WTC11 (cell line): Measurements from ENCODE around the gene CAMK2G.
"Not testable (repeated sequence)": the region's sequence is repeated elsewhere in the genome, so short reads cannot be mapped to it uniquely, and the experiment has no call there.

Experiments
- FOXP1 ChIP-seq: sonication (generic); formaldehyde crosslinking; IDR thresholded peaks from 2 replicates; pipeline ENCODE4 v1.8.0; 2022; ENCODE audit warnings: missing genetic modification reagents, mild to moderate bottlenecking, moderate library complexity, borderline replicate concordance
- NFYB ChIP-seq: sonication (generic); formaldehyde crosslinking; conservative IDR thresholded peaks from 2 replicates; pipeline ENCODE4 v1.8.0; 2022; ENCODE audit warnings: low read depth, missing genetic modification reagents
- NR1H2 ChIP-seq: sonication (generic); formaldehyde crosslinking; IDR thresholded peaks from 2 replicates; pipeline ENCODE4 v1.9.0; 2021; ENCODE audit warnings: mild to moderate bottlenecking, moderate library complexity, missing genetic modification reagents
- NR2C2 ChIP-seq: sonication (generic); formaldehyde crosslinking; IDR thresholded peaks from 2 replicates; pipeline ENCODE4 v1.8.0; 2022; ENCODE audit warnings: mild to moderate bottlenecking, missing genetic modification reagents
- SP1 ChIP-seq: sonication (generic); formaldehyde crosslinking; conservative IDR thresholded peaks from 2 replicates; pipeline ENCODE4 v1.8.1; 2022; ENCODE audit warnings: missing genetic modification reagents
- ZBTB43 ChIP-seq: sonication (generic); formaldehyde crosslinking; IDR thresholded peaks from 2 replicates; pipeline ENCODE4 v1.8.1; 2023; ENCODE audit warnings: mild to moderate bottlenecking, missing genetic modification reagents
- TF ChIP-seq, protein P1 (sequence below): sonication (generic); formaldehyde crosslinking; IDR thresholded peaks from 2 replicates; pipeline ENCODE4 v1.8.1; 2023; ENCODE audit warnings: mild to moderate bottlenecking, missing genetic modification reagents, moderate library complexity
- TF ChIP-seq, protein P2 (sequence below): sonication (generic); formaldehyde crosslinking; IDR thresholded peaks from 2 replicates; pipeline ENCODE4 v1.8.0; 2022; ENCODE audit warnings: mild to moderate bottlenecking, missing genetic modification reagents
- TF ChIP-seq, protein P3 (sequence below): fragments of 200-600 bp; IDR thresholded peaks from 2 replicates; pipeline ENCODE4 v1.8.0; 2022; ENCODE audit warnings: antibody characterized with exemption
- TF ChIP-seq, protein P4 (sequence below): sonication (generic); formaldehyde crosslinking; IDR thresholded peaks from 2 replicates; pipeline ENCODE4 v1.8.0; 2023; ENCODE audit warnings: missing genetic modification reagents, mild to moderate bottlenecking, borderline replicate concordance
- TF ChIP-seq, protein P5 (sequence below): sonication (generic); formaldehyde crosslinking; IDR thresholded peaks from 2 replicates; pipeline ENCODE4 v1.8.1; 2023; ENCODE audit warnings: mild to moderate bottlenecking, missing genetic modification reagents, moderate library complexity
- TF ChIP-seq, protein P6 (sequence below): sonication (generic); formaldehyde crosslinking; IDR thresholded peaks from 2 replicates; pipeline ENCODE4 v1.8.1; 2023; ENCODE audit warnings: mild to moderate bottlenecking, missing genetic modification reagents, borderline replicate concordance

GRCh38 chr10:73919481-73919880 lies 45.1 kb upstream of the CAMK2G start:
- TF ChIP-seq, protein P1, sequence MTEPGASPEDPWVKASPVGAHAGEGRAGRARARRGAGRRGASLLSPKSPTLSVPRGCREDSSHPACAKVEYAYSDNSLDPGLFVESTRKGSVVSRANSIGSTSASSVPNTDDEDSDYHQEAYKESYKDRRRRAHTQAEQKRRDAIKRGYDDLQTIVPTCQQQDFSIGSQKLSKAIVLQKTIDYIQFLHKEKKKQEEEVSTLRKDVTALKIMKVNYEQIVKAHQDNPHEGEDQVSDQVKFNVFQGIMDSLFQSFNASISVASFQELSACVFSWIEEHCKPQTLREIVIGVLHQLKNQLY (CRISPR knock-in tag), result not testable (repeated sequence)
- TF ChIP-seq NFYB (CRISPR knock-in tag); ZBTB43; FOXP1 (CRISPR knock-in tag); NR1H2 (CRISPR knock-in tag); SP1 (CRISPR knock-in tag); NR2C2 (CRISPR knock-in tag): not testable (repeated sequence)
- TF ChIP-seq, protein P2, sequence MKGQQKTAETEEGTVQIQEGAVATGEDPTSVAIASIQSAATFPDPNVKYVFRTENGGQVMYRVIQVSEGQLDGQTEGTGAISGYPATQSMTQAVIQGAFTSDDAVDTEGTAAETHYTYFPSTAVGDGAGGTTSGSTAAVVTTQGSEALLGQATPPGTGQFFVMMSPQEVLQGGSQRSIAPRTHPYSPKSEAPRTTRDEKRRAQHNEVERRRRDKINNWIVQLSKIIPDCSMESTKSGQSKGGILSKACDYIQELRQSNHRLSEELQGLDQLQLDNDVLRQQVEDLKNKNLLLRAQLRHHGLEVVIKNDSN (CRISPR knock-in tag), result not testable (repeated sequence)
- TF ChIP-seq, protein P3, sequence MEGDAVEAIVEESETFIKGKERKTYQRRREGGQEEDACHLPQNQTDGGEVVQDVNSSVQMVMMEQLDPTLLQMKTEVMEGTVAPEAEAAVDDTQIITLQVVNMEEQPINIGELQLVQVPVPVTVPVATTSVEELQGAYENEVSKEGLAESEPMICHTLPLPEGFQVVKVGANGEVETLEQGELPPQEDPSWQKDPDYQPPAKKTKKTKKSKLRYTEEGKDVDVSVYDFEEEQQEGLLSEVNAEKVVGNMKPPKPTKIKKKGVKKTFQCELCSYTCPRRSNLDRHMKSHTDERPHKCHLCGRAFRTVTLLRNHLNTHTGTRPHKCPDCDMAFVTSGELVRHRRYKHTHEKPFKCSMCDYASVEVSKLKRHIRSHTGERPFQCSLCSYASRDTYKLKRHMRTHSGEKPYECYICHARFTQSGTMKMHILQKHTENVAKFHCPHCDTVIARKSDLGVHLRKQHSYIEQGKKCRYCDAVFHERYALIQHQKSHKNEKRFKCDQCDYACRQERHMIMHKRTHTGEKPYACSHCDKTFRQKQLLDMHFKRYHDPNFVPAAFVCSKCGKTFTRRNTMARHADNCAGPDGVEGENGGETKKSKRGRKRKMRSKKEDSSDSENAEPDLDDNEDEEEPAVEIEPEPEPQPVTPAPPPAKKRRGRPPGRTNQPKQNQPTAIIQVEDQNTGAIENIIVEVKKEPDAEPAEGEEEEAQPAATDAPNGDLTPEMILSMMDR, result not testable (repeated sequence)
- TF ChIP-seq, protein P4, sequence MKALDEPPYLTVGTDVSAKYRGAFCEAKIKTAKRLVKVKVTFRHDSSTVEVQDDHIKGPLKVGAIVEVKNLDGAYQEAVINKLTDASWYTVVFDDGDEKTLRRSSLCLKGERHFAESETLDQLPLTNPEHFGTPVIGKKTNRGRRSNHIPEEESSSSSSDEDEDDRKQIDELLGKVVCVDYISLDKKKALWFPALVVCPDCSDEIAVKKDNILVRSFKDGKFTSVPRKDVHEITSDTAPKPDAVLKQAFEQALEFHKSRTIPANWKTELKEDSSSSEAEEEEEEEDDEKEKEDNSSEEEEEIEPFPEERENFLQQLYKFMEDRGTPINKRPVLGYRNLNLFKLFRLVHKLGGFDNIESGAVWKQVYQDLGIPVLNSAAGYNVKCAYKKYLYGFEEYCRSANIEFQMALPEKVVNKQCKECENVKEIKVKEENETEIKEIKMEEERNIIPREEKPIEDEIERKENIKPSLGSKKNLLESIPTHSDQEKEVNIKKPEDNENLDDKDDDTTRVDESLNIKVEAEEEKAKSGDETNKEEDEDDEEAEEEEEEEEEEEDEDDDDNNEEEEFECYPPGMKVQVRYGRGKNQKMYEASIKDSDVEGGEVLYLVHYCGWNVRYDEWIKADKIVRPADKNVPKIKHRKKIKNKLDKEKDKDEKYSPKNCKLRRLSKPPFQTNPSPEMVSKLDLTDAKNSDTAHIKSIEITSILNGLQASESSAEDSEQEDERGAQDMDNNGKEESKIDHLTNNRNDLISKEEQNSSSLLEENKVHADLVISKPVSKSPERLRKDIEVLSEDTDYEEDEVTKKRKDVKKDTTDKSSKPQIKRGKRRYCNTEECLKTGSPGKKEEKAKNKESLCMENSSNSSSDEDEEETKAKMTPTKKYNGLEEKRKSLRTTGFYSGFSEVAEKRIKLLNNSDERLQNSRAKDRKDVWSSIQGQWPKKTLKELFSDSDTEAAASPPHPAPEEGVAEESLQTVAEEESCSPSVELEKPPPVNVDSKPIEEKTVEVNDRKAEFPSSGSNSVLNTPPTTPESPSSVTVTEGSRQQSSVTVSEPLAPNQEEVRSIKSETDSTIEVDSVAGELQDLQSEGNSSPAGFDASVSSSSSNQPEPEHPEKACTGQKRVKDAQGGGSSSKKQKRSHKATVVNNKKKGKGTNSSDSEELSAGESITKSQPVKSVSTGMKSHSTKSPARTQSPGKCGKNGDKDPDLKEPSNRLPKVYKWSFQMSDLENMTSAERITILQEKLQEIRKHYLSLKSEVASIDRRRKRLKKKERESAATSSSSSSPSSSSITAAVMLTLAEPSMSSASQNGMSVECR (CRISPR knock-in tag), result not testable (repeated sequence)
- TF ChIP-seq, protein P5, sequence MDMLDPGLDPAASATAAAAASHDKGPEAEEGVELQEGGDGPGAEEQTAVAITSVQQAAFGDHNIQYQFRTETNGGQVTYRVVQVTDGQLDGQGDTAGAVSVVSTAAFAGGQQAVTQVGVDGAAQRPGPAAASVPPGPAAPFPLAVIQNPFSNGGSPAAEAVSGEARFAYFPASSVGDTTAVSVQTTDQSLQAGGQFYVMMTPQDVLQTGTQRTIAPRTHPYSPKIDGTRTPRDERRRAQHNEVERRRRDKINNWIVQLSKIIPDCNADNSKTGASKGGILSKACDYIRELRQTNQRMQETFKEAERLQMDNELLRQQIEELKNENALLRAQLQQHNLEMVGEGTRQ (CRISPR knock-in tag), result not testable (repeated sequence)
- TF ChIP-seq, protein P6, sequence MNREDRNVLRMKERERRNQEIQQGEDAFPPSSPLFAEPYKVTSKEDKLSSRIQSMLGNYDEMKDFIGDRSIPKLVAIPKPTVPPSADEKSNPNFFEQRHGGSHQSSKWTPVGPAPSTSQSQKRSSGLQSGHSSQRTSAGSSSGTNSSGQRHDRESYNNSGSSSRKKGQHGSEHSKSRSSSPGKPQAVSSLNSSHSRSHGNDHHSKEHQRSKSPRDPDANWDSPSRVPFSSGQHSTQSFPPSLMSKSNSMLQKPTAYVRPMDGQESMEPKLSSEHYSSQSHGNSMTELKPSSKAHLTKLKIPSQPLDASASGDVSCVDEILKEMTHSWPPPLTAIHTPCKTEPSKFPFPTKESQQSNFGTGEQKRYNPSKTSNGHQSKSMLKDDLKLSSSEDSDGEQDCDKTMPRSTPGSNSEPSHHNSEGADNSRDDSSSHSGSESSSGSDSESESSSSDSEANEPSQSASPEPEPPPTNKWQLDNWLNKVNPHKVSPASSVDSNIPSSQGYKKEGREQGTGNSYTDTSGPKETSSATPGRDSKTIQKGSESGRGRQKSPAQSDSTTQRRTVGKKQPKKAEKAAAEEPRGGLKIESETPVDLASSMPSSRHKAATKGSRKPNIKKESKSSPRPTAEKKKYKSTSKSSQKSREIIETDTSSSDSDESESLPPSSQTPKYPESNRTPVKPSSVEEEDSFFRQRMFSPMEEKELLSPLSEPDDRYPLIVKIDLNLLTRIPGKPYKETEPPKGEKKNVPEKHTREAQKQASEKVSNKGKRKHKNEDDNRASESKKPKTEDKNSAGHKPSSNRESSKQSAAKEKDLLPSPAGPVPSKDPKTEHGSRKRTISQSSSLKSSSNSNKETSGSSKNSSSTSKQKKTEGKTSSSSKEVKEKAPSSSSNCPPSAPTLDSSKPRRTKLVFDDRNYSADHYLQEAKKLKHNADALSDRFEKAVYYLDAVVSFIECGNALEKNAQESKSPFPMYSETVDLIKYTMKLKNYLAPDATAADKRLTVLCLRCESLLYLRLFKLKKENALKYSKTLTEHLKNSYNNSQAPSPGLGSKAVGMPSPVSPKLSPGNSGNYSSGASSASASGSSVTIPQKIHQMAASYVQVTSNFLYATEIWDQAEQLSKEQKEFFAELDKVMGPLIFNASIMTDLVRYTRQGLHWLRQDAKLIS (CRISPR knock-in tag), result not testable (repeated sequence)
